DND-41 (cell line): ENCODE measurements around the gene ZMYND15.

Experiments
- ATAC-seq: fragments of 200-7000 bp; cut with Tn5 transposase; 3 replicates; pipeline ENCODE4 v1.9.1; 2021; ENCODE audit warnings: low read depth; ENCODE audit not compliant: insufficient read depth
- DNase-seq: peaks from one replicate; pipeline ENCODE4 v3.0.0-alpha.2; 2020
- H2AFZ ChIP-seq: 2 replicates; pipeline ENCODE4 v1.6.0; 2012; ENCODE audit warnings: low read depth, low read length
- H3K27ac ChIP-seq: 2 replicates; pipeline ENCODE4 v1.5.1; 2012; ENCODE audit warnings: low read length, inconsistent platforms
- H3K27me3 ChIP-seq: fragments of 200-600 bp; sonication (generic); 2 replicates; pipeline ENCODE4 v1.6.0; 2012; ENCODE audit warnings: low read length, mild to moderate bottlenecking, inconsistent platforms; ENCODE audit not compliant: insufficient read depth, poor library complexity
- H3K36me3 ChIP-seq: 2 replicates; pipeline ENCODE4 v1.5.1; 2012; ENCODE audit warnings: low read length, inconsistent platforms; ENCODE audit not compliant: insufficient read depth
- H3K4me1 ChIP-seq: 2 replicates; pipeline ENCODE4 v1.5.1; 2012; ENCODE audit warnings: mild to moderate bottlenecking, low read length; ENCODE audit not compliant: insufficient read depth
- H3K4me2 ChIP-seq: 2 replicates; pipeline ENCODE4 v1.6.0; 2012; ENCODE audit warnings: mild to moderate bottlenecking, moderate library complexity, low read length, inconsistent platforms; ENCODE audit not compliant: insufficient read depth
- H3K4me3 ChIP-seq, 2 experiments: fragments of 200-600 bp in 1 of 2; shearing (Covaris generic) in 1 of 2; 2 replicates each; pipeline ENCODE4 v1.5.1; 2012 to 2016; ENCODE audit warnings: inconsistent platforms in 2 of 2, low read length in 2 of 2, mild to moderate bottlenecking in 2 of 2, low read depth in 1 of 2, moderate library complexity in 1 of 2
- H3K79me2 ChIP-seq: 2 replicates; pipeline ENCODE4 v1.6.0; 2012; ENCODE audit warnings: low read length, inconsistent platforms; ENCODE audit not compliant: insufficient read depth
- H3K9ac ChIP-seq: 2 replicates; pipeline ENCODE4 v1.6.0; 2012; ENCODE audit warnings: low read depth, mild to moderate bottlenecking, inconsistent platforms, low read length, moderate library complexity
- H3K9me3 ChIP-seq: 2 replicates; pipeline ENCODE4 v1.5.1; 2012; ENCODE audit warnings: low read length, moderate library complexity, mild to moderate bottlenecking, inconsistent platforms; ENCODE audit not compliant: insufficient read depth, severe bottlenecking
- H4K20me1 ChIP-seq: 2 replicates; pipeline ENCODE4 v1.6.0; 2012; ENCODE audit warnings: low read length; ENCODE audit not compliant: insufficient read depth
- EZH2 ChIP-seq: IDR thresholded peaks from 3 replicates; pipeline ENCODE4 v1.6.1; 2012; ENCODE audit warnings: borderline replicate concordance, low read depth, mild to moderate bottlenecking, moderate library complexity, low read length, inconsistent platforms; ENCODE audit not compliant: severe bottlenecking
- TF ChIP-seq, protein P1 (sequence below): IDR thresholded peaks from 2 replicates; pipeline ENCODE4 v1.5.1; 2012; ENCODE audit warnings: borderline replicate concordance, low read length, moderate library complexity, mild to moderate bottlenecking; ENCODE audit not compliant: poor library complexity, severe bottlenecking; ENCODE audit errors: extremely low read depth

Gene ZMYND15

DNA sequence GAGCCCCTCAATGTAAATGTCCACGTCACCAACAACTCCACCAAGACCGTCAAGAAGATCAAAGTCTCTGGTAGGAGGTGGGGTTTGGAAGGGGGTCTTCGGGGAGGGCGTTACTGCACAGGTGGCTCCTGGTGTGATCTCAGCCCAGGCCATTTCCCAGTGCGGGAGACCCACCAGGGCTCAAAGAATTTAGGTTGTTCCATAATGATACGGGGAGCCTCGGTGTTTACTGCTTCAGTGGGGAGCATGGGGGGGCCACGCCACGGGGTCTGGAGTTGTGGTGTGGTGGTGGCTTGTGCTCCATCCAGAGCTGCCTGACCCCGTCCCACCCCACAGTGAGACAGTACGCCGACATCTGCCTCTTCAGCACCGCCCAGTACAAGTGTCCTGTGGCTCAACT is 21.4 kb upstream of the ZMYND15 start:
- Histone ChIP-seq H3K4me1 (peaks cover 24% of the 10 kb centered on the region), H4K20me1 (peaks cover 25% of the 10 kb centered on the region), H2AFZ (no peak overlapping the region), H3K4me3 (no peak overlapping the region), H3K27ac (no peak overlapping the region), H3K9me3 (no peaks in the 10 kb centered on the region), H3K9ac (no peak overlapping the region), H3K4me2 (no peak overlapping the region), H3K79me2 (peaks cover 19% of the 10 kb centered on the region), H3K27me3 (no peaks in the 10 kb centered on the region), H3K36me3 (peaks cover 58% of the 10 kb centered on the region)
- no peak for DNase-seq
- ATAC-seq, result no peak
- TF ChIP-seq, protein P1, sequence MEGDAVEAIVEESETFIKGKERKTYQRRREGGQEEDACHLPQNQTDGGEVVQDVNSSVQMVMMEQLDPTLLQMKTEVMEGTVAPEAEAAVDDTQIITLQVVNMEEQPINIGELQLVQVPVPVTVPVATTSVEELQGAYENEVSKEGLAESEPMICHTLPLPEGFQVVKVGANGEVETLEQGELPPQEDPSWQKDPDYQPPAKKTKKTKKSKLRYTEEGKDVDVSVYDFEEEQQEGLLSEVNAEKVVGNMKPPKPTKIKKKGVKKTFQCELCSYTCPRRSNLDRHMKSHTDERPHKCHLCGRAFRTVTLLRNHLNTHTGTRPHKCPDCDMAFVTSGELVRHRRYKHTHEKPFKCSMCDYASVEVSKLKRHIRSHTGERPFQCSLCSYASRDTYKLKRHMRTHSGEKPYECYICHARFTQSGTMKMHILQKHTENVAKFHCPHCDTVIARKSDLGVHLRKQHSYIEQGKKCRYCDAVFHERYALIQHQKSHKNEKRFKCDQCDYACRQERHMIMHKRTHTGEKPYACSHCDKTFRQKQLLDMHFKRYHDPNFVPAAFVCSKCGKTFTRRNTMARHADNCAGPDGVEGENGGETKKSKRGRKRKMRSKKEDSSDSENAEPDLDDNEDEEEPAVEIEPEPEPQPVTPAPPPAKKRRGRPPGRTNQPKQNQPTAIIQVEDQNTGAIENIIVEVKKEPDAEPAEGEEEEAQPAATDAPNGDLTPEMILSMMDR, result no peak
- no peak for TF ChIP-seq EZH2

DNA sequence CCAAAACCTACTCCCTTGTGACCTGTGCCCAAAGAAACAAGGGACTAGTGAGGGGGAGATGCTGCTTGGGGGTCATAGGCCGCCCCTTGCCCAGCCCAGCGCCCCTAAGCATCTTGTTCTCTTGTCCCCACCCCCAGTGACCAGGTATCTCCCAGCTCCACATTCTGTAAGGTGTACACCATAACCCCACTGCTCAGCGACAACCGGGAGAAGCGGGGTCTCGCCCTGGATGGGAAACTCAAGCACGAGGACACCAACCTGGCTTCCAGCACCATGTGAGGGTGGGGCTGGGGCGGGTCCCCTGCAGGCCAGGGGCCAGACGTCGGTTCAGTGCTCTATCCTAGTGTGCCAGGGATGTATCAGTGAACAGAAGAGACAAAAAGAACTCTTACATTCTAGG is 20.5 kb upstream of the ZMYND15 start:
- H4K20me1 ChIP-seq, result peaks cover 22% of the 10 kb centered on the region
- H3K4me3 ChIP-seq, result no peak overlapping the region
- no peak overlapping the region for H3K9ac ChIP-seq
- no peak overlapping the region for H2AFZ ChIP-seq
- no peak overlapping the region for H3K27ac ChIP-seq
- ATAC-seq, result no peak
- no peaks in the 10 kb centered on the region for H3K27me3 ChIP-seq
- no peaks in the 10 kb centered on the region for H3K9me3 ChIP-seq
- H3K4me1 ChIP-seq, result peaks cover 17% of the 10 kb centered on the region
- peaks cover 58% of the 10 kb centered on the region for H3K36me3 ChIP-seq
- no peak for TF ChIP-seq EZH2
- TF ChIP-seq, protein P1, result no peak
- DNase-seq, result no peak
- H3K79me2 ChIP-seq, result peaks cover 14% of the 10 kb centered on the region
- no peak overlapping the region for H3K4me2 ChIP-seq

DNA sequence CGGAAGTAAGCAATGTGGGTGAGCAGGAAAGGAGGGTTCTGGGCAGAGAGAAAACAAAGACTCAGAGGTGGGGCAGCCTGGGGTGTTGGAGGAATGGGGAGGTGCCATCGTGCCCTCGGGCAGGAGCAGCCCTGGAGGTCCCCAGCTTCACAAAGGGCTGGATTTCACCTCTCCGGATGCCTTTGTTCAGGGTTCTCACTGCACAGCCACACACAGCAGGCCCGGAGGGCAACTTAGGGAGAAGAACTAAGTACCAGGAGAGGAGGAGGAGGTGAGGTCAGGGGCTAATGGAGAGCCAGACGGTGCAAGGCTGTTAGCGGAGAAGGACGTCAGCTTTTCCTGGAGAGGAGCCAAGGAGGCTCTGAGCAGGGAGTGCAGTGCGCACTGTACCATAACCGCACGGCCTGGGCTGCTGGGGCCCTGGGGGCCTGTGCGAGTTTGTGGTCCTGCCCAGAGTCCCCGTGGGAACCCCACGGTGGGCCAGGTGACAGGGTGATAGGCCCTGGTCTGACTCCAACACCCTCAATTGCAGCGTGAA is 19.9 kb upstream of the ZMYND15 start:
- no peak overlapping the region for H3K9ac ChIP-seq
- peaks cover 11% of the 10 kb centered on the region for H3K4me1 ChIP-seq
- no peaks in the 10 kb centered on the region for H3K27me3 ChIP-seq
- no peaks in the 10 kb centered on the region for H3K9me3 ChIP-seq
- no peak overlapping the region for H3K27ac ChIP-seq
- no peak overlapping the region for H2AFZ ChIP-seq
- H3K4me2 ChIP-seq, result no peak overlapping the region
- H4K20me1 ChIP-seq, result peaks cover 18% of the 10 kb centered on the region
- DNase-seq (no peak), ATAC-seq (no peak)
- H3K79me2 ChIP-seq, result peaks cover 10% of the 10 kb centered on the region
- no peak overlapping the region for H3K4me3 ChIP-seq
- TF ChIP-seq EZH2, result no peak
- TF ChIP-seq, protein P1, result no peak
- H3K36me3 ChIP-seq, result peaks cover 58% of the 10 kb centered on the region

DNA sequence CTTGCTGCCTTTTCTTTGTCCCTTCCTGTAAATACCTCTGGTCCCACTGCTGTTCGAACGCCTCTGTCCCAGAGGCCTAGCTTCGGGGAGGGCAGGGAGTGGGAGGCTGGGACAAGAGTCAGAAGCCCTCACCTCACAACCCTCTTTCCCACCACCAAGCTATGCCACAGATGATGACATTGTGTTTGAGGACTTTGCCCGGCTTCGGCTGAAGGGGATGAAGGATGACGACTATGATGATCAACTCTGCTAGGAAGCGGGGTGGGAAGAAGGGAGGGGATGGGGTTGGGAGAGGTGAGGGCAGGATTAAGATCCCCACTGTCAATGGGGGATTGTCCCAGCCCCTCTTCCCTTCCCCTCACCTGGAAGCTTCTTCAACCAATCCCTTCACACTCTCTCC is 18.8 kb upstream of the ZMYND15 start:
- Histone ChIP-seq H3K36me3 (peaks cover 50% of the 10 kb centered on the region), H3K4me2 (no peak overlapping the region), H3K27ac (no peak overlapping the region), H3K4me3 (no peak overlapping the region), H3K27me3 (no peaks in the 10 kb centered on the region), H4K20me1 (peaks cover 8% of the 10 kb centered on the region; the same call in 1 of the 2 replicates), H3K9ac (no peak overlapping the region), H3K4me1 (peaks cover under 1% of the 10 kb centered on the region; the same call in 1 of the 2 replicates), H3K79me2 (peaks cover under 1% of the 10 kb centered on the region; the same call in 1 of the 2 replicates), H3K9me3 (no peaks in the 10 kb centered on the region), H2AFZ (no peak overlapping the region)
- TF ChIP-seq, protein P1, result no peak
- no peak for TF ChIP-seq EZH2
- no peak for DNase-seq
- ATAC-seq, result no peak
